ENCODE results near the gene MUC5B. TPM values are rescaled to one million over a fixed set of nuclear protein-coding genes. Genes with fewer than 3 reads are reported as not detected.

MUC5B gene
- total and polyA plus RNA-seq, 8 donors = 0.06 to 33.4 (median 0.27) TPM

GRCh38 chr11:1258401-1259075 lies 35.7 kb downstream of the MUC5B start:
- Histone ChIP-seq H3K4me1 (peaks cover 10 to 18% of the 10 kb centered on the region in 2 donors), H3K36me3 (no peaks in the 10 kb centered on the region), H3K27me3 (peaks cover 0 to 13% of the 10 kb centered on the region in 2 donors), H3K4me3 (no peak overlapping the region), H3K27ac (no peak overlapping the region), H3K9me3 (no peaks in the 10 kb centered on the region)
- ATAC-seq (no peak), DNase-seq (peak in 1 of 4 donors; percentile 56)
- no peak for TF ChIP-seq CTCF (IDR thresholded peaks at IDR 0.05)
- intact Hi-C loops (cut with DNase I) = no loop called here

- Histone ChIP-seq H3K4me1 (peaks cover 10 to 18% of the 10 kb centered on the region in 2 donors), H3K27ac (no peak overlapping the region), H3K9me3 (no peaks in the 10 kb centered on the region), H3K4me3 (no peak overlapping the region), H3K27me3 (peaks cover 0 to 13% of the 10 kb centered on the region in 2 donors), H3K36me3 (no peaks in the 10 kb centered on the region)
- no peak for TF ChIP-seq CTCF (IDR thresholded peaks at IDR 0.05)
- ATAC-seq = no peak
- intact Hi-C loops (cut with DNase I) = no loop called here
- peak in 1 of 4 donors; percentile 45 for DNase-seq
Measured at GRCh38 chr11:1259076-1259461, 36.2 kb downstream of the MUC5B start.

GRCh38 chr11:1259561-1259960 lies 36.7 kb downstream of the MUC5B start:
- no peak for ATAC-seq
- Histone ChIP-seq H3K36me3 (no peaks in the 10 kb centered on the region), H3K27me3 (peaks cover 0 to 13% of the 10 kb centered on the region in 2 donors), H3K27ac (no peak overlapping the region), H3K4me1 (peaks cover 10 to 18% of the 10 kb centered on the region in 2 donors), H3K4me3 (no peak overlapping the region), H3K9me3 (no peaks in the 10 kb centered on the region)
- DNase-seq = peak in 1 of 4 donors; percentile 73
- intact Hi-C loops (cut with DNase I) = no loop called here
- TF ChIP-seq CTCF (IDR thresholded peaks at IDR 0.05) = no peak

- Histone ChIP-seq H3K27ac (no peak overlapping the region), H3K4me3 (no peak overlapping the region), H3K36me3 (no peaks in the 10 kb centered on the region), H3K9me3 (no peaks in the 10 kb centered on the region), H3K27me3 (peaks cover 0 to 13% of the 10 kb centered on the region in 2 donors), H3K4me1 (peaks cover 10 to 18% of the 10 kb centered on the region in 2 donors)
- intact Hi-C loops (cut with DNase I) = no loop called here
- no peak for TF ChIP-seq CTCF (IDR thresholded peaks at IDR 0.05)
- DNase-seq (peak in 1 of 4 donors; percentile 76), ATAC-seq (no peak)
Measured at GRCh38 chr11:1260023-1260501, 37.2 kb downstream of the MUC5B start.

GRCh38 chr11:1260620-1261019 lies 37.8 kb downstream of the MUC5B start:
- Histone ChIP-seq H3K36me3 (no peaks in the 10 kb centered on the region), H3K27me3 (peaks cover 0 to 13% of the 10 kb centered on the region in 2 donors), H3K4me3 (no peak overlapping the region), H3K4me1 (peaks cover 10 to 18% of the 10 kb centered on the region in 2 donors), H3K9me3 (peaks cover 0 to 5% of the 10 kb centered on the region in 2 donors), H3K27ac (no peak overlapping the region)
- no peak for TF ChIP-seq CTCF (IDR thresholded peaks at IDR 0.05)
- intact Hi-C loops (cut with DNase I) = no loop called here
- DNase-seq (peak in 1 of 4 donors; percentile 68), ATAC-seq (no peak)
